Heart left ventricle (tissue), 16 donors: Measurements from ENCODE around the gene PIPOX. TPM values are rescaled to one million over a fixed set of nuclear protein-coding genes. Genes with fewer than 3 reads are reported as not detected.

Experiments used
- ATAC-seq, 4 donors: fragments of 200-7000 bp; cut with Tn5 transposase; one replicate each; pipeline ENCODE4 v1.9.1; 2020 to 2022; ENCODE audit warnings: moderate library complexity in 4 of 4, mild to moderate bottlenecking in 3 of 4, moderate number of reproducible peaks in 1 of 4
- DNase-seq, 5 donors: peaks; one replicate each; pipeline ENCODE4 v3.0.0-alpha.2; 2020
- H3K27ac ChIP-seq, 12 donors: fragments of 200-600 bp; sonication (generic) in 4 of 12; one replicate each; pipeline versions ENCODE4 v1.5.0 to v1.8.0; 2016 to 2022; ENCODE audit warnings: mild to moderate bottlenecking in 2 of 12
- H3K27me3 ChIP-seq, 9 donors: fragments of 200-600 bp; sonication (generic) in 2 of 9; one replicate each; pipeline versions ENCODE4 v1.5.1 to v1.8.0; 2016 to 2022; ENCODE audit warnings: mild to moderate bottlenecking in 3 of 9
- H3K36me3 ChIP-seq, 9 donors: fragments of 200-600 bp; sonication (generic) in 2 of 9; one replicate each; pipeline versions ENCODE4 v1.5.0 to v1.8.0; 2018 to 2022; ENCODE audit warnings: mild to moderate bottlenecking in 2 of 9
- H3K4me1 ChIP-seq, 12 donors: fragments of 200-600 bp; sonication (generic) in 4 of 12; one replicate each; pipeline versions ENCODE4 v1.5.0 to v1.8.0; 2016 to 2022; ENCODE audit warnings: mild to moderate bottlenecking in 3 of 12
- H3K4me3 ChIP-seq, 12 donors: fragments of 200-600 bp; sonication (generic) in 4 of 12; one replicate each; pipeline versions ENCODE4 v1.5.0 to v1.8.0; 2017 to 2022; ENCODE audit warnings: mild to moderate bottlenecking in 9 of 12, moderate library complexity in 4 of 12
- H3K9me3 ChIP-seq, 12 donors: fragments of 200-600 bp; sonication (generic) in 4 of 12; one replicate each; pipeline versions ENCODE4 v1.5.0 to v1.8.0; 2016 to 2022; ENCODE audit warnings: mild to moderate bottlenecking in 1 of 12
- POLR2A ChIP-seq, 2 donors: fragments of 450-650 bp; IDR thresholded peaks; one replicate each; pipeline ENCODE4 v1.6.1; 2017; ENCODE audit warnings: antibody characterized with exemption in 2 of 2, mild to moderate bottlenecking in 2 of 2, moderate library complexity in 2 of 2
- WGBS, 4 donors: extraction: QIAGEN DNeasy Blood & Tissue Kit in 2 of 4; methylation state at CpG; one replicate each; pipeline versions ENCODE4 v1.1.5 to v1.1.7; 2013 to 2018; 5-methylcytosine and 5-hydroxymethylcytosine counted together
- intact Hi-C, 10 donors: fragments of 100-400 bp; cut with DNase I; formaldehyde crosslinking; loops; one replicate each; pipeline versions ENCODE4 v1.11.1 to v1.14.2; 2022
- polyA plus RNA-seq, 2 donors: library from polyadenylated mRNA; stranded (reverse); fragments of 200-250 nt; gene quantifications; one replicate each; pipeline ENCODE4 v1.2.3, GENCODE V29; 2013
- total RNA-seq, 9 donors: library from RNA; depleted of rRNA in 2 of 9; stranded (reverse); fragments of >200 nt in 2 of 9; fragmentation: NEBNext Ultra II Directional in 3 of 9; extraction: Animal tissue kit (Norgen Biotek cat#: 25700) in 3 of 9; gene quantifications; one replicate each; pipeline versions ENCODE4 v1.1.0 to v1.2.4, GENCODE V29; 2016 to 2023
- TF ChIP-seq, protein P1 (sequence below), 12 donors: fragments of 200-600 bp; sonication (generic) in 4 of 12; IDR thresholded peaks; one replicate each; pipeline versions ENCODE4 v1.5.0 to v1.8.0; 2018 to 2022; ENCODE audit warnings: antibody characterized with exemption in 12 of 12, mild to moderate bottlenecking in 5 of 12
- donor health status: ischemic (EF 13 %, LVEDD 7.1; RV severe dilation, severe dysfunction).
- donor health status: healthy with polysubstance abuse.
- donor health status: DM: no; HTN: yes; CAD: no.
- donor health status: DM: no; HTN: no; CAD: no.
- donor health status: ischemic (EF 25% LVEDD 6.9; RV normal size, moderate dysfunction).
- donor health status: ischemic (EF 25% LVEDD 5.7; RV mildly dilated, moderate dysfunction).
- donor health status: healthy.
- donor health status: DM: yes; HTN: yes; CAD: no.
- donor health status: ischemic (EF 35%, LVEDD 5.7; RV mildly dilated, moderate dysfunction).
- donor health status: nonischemic (EF 11% LVEDD 7.7; RV severe dilation, severe dysfunction).
- donor health status: DM: yes; HTN: yes; CAD: no.
- donor health status: PGD.
- donor health status: ischemic (EF 29% LVEDD 5.4; RV normal size, mild dysfunction).
- donor health status: nonischemic (EF 23%, LVEDD 6.1; RV moderate dilation, normal function).

PIPOX gene
- total and polyA plus RNA-seq, 11 donors, result 0.11 to 5.2 (median 0.84) TPM; not detected in 1

DNA sequence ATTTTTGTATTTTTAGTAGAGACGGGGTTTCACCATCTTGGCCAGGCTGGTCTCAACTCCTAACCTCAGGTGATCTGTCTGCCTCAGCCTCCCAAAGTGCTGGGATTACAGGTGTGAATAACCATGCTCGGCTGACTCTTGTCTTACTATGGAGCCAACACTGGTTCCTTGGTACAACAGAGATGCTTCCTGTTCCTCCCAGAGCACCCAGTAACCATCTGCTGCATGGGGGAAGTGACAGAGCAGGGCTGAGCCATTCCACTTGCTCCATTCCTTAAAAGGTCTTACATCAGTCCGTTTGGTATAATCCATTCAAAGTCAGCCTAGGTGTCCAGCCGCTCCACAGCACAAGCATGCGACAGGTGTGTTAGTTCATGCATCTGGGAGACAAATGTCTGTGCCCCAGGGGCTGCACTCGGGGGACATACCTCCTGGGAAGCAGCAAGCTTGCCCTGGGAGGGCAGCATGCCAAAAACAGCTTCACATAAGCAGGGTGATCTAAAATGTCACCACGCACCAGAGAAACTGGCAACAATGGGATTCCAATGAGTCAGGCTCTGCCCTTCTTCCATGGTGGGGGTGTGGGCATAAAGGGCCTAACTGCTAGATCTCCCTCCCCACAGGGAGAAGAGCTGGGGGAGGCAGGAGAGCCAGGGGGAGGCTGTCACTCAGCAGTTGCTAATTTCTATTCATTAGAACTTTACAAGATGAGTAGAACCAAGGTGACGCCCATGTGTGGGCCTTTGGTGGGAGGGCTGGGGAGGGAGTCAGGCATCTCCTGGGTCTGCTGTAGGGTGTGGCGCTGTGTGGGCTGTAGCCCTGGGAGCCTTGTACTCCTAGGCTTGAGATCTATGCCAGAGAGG lies 35.5 kb downstream of the PIPOX start:
- 64 to 78% (median 77%) methylated on average over 7 to 9 of the region's 9 CpGs for WGBS, 4 donors

DNA sequence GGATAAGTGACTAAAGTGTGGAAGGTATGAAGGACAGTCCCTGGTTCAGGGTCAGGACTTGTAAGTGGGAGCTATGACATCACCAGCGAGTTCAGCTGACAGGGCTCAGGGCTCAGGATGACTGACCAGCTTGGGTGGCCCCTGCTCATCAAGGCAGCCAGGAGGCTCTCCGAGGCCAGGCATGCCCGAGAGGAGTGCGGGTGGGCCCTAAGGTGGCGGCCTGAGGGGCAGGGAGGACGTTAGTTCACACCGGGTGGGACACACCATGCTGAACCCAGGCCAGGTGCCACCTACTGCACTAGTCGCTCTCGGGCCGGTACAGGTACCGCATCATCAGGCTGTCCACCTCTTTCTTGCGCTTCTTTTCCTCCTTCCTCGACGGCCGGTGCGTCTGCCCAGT lies 36.5 kb downstream of the PIPOX start:
- Histone ChIP-seq H3K9me3 (no peaks in the 10 kb centered on the region), H3K27ac (peak overlapping the region in 2 of 12 donors; percentile 22 to 38), H3K4me3 (no peak overlapping the region), H3K4me1 (peaks cover 0 to 32% (median 8%) of the 10 kb centered on the region in 12 donors), H3K36me3 (peaks cover 0 to 90% (median 71%) of the 10 kb centered on the region in 9 donors), H3K27me3 (no peaks in the 10 kb centered on the region)
- no peak for ATAC-seq
- TF ChIP-seq, protein P1, sequence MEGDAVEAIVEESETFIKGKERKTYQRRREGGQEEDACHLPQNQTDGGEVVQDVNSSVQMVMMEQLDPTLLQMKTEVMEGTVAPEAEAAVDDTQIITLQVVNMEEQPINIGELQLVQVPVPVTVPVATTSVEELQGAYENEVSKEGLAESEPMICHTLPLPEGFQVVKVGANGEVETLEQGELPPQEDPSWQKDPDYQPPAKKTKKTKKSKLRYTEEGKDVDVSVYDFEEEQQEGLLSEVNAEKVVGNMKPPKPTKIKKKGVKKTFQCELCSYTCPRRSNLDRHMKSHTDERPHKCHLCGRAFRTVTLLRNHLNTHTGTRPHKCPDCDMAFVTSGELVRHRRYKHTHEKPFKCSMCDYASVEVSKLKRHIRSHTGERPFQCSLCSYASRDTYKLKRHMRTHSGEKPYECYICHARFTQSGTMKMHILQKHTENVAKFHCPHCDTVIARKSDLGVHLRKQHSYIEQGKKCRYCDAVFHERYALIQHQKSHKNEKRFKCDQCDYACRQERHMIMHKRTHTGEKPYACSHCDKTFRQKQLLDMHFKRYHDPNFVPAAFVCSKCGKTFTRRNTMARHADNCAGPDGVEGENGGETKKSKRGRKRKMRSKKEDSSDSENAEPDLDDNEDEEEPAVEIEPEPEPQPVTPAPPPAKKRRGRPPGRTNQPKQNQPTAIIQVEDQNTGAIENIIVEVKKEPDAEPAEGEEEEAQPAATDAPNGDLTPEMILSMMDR (IDR thresholded peaks at IDR 0.05), result no peak
- TF ChIP-seq POLR2A (IDR thresholded peaks at IDR 0.05), result no peak
- WGBS, 4 donors, result 85 to 97% (median 92%) methylated on average over 15 to 16 of the region's 16 CpGs
- intact Hi-C loops, result loop anchor here in 1 of 10 donors (5.0 kb wide), 1 partner anchor 33 kb away; no protein-coding TSS in a partner anchor
- no peak for DNase-seq

More for the DNA sequence above, 35.5 kb downstream of the PIPOX start:
- Histone ChIP-seq H3K4me3 (no peak overlapping the region), H3K27me3 (no peaks in the 10 kb centered on the region), H3K36me3 (peaks cover 0 to 80% (median 61%) of the 10 kb centered on the region in 9 donors), H3K27ac (peak overlapping the region in 3 of 12 donors; percentile 0 to 38 (median 22)), H3K4me1 (peaks cover 0 to 38% (median 12%) of the 10 kb centered on the region in 12 donors), H3K9me3 (no peaks in the 10 kb centered on the region)
- TF ChIP-seq POLR2A (IDR thresholded peaks at IDR 0.05), result no peak
- TF ChIP-seq, protein P1 (IDR thresholded peaks at IDR 0.05), result no peak
- ATAC-seq, result peak in 3 of 4 donors; percentile 18 to 70 (median 54)
- peak in 2 of 5 donors; percentile 55 to 71 for DNase-seq
- intact Hi-C loops, result loop anchor here in 1 of 10 donors (5.0 kb wide), 1 partner anchor 34 kb away; no protein-coding TSS in a partner anchor

DNA sequence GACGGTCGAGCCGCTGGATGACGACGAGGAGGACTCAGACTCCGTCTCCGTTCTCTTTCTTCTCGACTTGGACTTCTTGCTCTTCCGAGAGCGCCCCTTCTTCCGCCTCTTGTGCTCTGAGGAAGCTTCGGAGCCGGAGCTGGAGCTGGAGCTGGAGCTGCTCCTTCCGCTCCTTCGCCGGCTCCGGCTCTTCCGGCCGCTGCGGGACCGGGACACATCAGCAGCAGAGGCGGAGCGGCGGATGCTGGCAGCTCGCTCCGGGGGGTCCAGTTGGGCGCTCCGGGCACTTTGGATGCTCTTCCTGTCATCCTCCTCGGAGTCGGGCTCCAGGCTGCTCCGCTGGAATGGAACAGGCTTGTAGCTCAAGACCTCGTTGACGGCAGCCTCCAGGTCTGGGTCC lies 36.9 kb downstream of the PIPOX start:
- intact Hi-C loops, result loop anchor here in 1 of 10 donors (5.0 kb wide), 1 partner anchor 32 kb away; no protein-coding TSS in a partner anchor
- DNase-seq (no peak), ATAC-seq (no peak)
- H3K27me3 ChIP-seq, result no peaks in the 10 kb centered on the region
- WGBS, 4 donors, result 91 to 93% (median 93%) methylated on average over 26 to 33 of the region's 33 CpGs
- peaks cover 0 to 27% (median 7%) of the 10 kb centered on the region in 12 donors for H3K4me1 ChIP-seq
- peaks cover 0 to 92% (median 76%) of the 10 kb centered on the region in 9 donors for H3K36me3 ChIP-seq
- H3K4me3 ChIP-seq, result no peak overlapping the region
- no peak overlapping the region for H3K27ac ChIP-seq
- H3K9me3 ChIP-seq, result no peaks in the 10 kb centered on the region
- TF ChIP-seq, protein P1 (IDR thresholded peaks at IDR 0.05), result no peak
- no peak for TF ChIP-seq POLR2A (IDR thresholded peaks at IDR 0.05)

DNA sequence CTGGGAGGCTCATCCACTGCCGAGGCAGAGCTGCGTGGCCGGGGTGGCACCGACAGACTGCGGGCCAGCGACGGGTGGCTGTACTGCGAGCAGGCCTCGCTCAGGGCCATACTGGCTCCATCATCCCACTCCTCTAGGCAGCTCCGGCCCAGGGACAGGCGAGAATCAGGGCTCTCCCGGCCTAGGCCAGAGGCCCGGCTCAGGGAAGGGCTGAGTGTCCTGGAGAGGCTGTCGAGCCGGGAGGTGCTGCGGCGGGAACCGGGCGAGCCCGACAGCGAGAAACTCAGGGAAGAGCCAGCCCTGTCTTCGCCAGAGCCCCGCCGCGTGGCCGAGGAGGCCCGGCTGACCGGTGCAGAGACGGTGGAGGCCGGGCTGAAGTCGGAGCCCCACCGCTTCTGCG lies 37.4 kb downstream of the PIPOX start:
- no peaks in the 10 kb centered on the region for H3K9me3 ChIP-seq
- H3K4me3 ChIP-seq, result no peak overlapping the region
- H3K36me3 ChIP-seq, result peaks cover 0 to 93% (median 80%) of the 10 kb centered on the region in 9 donors
- intact Hi-C loops, result no loop called here
- DNase-seq (no peak), ATAC-seq (peak in 1 of 4 donors; percentile 10)
- TF ChIP-seq, protein P1 (IDR thresholded peaks at IDR 0.05), result no peak
- no peak for TF ChIP-seq POLR2A (IDR thresholded peaks at IDR 0.05)
- H3K27ac ChIP-seq, result no peak overlapping the region
- peaks cover 0 to 25% (median 7%) of the 10 kb centered on the region in 12 donors for H3K4me1 ChIP-seq
- WGBS, 4 donors, result 92 to 97% (median 94%) methylated on average over 25 to 33 of the region's 33 CpGs
- H3K27me3 ChIP-seq, result no peaks in the 10 kb centered on the region
